Activated B cell treated with CpG ODN at 0.5 μM for 24 hours (primary cell): ENCODE measurements around the gene PTPN9. TPM values are rescaled to one million over a fixed set of nuclear protein-coding genes. Genes with fewer than 3 reads are reported as not detected.

Experiments
- ATAC-seq: fragments of 200-7000 bp; cut with Tn5 transposase; one replicate; pipeline ENCODE4 v1.10.0; 2021; ENCODE audit warnings: low read depth, mild to moderate bottlenecking, moderate library complexity
- CTCF ChIA-PET: fragments of 350-600 bp; sonication (Branson Sonifier 250); formaldehyde crosslinking; loops from one replicate; lab custom pipeline; 2021; ENCODE audit warnings: antibody characterized with exemption; lab: Charles Lee
- POLR2A ChIA-PET: fragments of 350-600 bp; sonication (Branson Sonifier 250); formaldehyde crosslinking; loops from one replicate; lab custom pipeline; 2021; ENCODE audit warnings: antibody characterized with exemption; lab: Charles Lee
- DNase-seq: peaks from one replicate; pipeline ENCODE4 v3.0.0; 2022
- H3K27ac Mint-ChIP-seq: one replicate; pipeline ENCODE4 v1.8.0; 2020; ENCODE audit warnings: mixed read lengths
- H3K27me3 Mint-ChIP-seq: one replicate; pipeline ENCODE4 v1.8.0; 2021; ENCODE audit warnings: mixed read lengths
- H3K36me3 Mint-ChIP-seq: one replicate; pipeline ENCODE4 v1.8.0; 2021; ENCODE audit warnings: low read depth, mixed read lengths
- H3K4me1 Mint-ChIP-seq: one replicate; pipeline ENCODE4 v1.8.0; 2021; ENCODE audit warnings: mixed read lengths
- H3K4me3 Mint-ChIP-seq: one replicate; pipeline ENCODE4 v1.8.0; 2020; ENCODE audit warnings: mild to moderate bottlenecking, mixed read lengths
- H3K9me3 Mint-ChIP-seq: one replicate; pipeline ENCODE4 v1.8.0; 2020; ENCODE audit warnings: mixed read lengths
- intact Hi-C: fragments of 100-400 bp; cut with micrococcal nuclease; formaldehyde crosslinking; loops from one replicate; pipeline ENCODE4 v1.15.1; 2024
- total RNA-seq: library from RNA; stranded (reverse); gene quantifications from 2 replicates; pipeline ENCODE4 v1.2.3, GENCODE V29; 2022
- TF ChIP-seq, protein P1 (sequence below): fragments of 200-600 bp; IDR thresholded peaks from one replicate; pipeline ENCODE4 v1.8.0; 2022; ENCODE audit warnings: antibody characterized with exemption, mild to moderate bottlenecking

PTPN9 gene
- total RNA-seq, 1 donor from 2014 or later, result 19.2 TPM

DNA sequence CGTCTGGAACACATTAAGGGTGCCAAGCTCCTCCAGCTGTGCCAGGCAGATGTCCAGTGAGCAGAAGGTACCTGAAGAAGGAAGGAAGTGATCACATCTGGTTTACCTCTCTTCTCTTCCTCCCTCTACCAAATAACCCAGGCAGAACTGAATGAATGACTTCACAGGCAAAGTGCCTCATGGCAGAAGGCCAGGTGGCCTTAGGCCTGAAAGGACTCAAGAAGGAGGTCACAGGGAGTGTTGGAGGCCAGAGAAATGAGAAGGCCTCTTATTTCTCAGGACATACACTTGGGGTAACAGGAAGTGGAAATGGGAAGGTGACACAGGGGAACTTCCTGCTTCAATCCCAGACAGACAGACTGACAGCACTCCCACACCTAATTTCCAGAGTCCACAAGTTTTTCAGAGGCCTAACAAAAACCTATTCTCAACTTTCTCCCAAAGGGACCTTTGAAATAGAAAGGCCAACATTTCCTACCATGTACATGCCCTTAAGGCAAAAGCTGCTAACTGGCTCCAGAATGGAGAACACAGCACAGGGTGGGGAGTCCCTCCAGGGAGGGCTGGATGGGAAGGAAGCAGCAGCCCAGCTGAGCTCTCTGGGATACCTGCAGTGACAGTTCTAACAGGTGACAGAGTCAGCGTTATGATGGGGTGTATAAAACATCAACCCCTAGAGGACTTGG is 110.1 kb downstream of the PTPN9 start:
- CTCF ChIA-PET, result no interaction called here
- POLR2A ChIA-PET, result no interaction called here
- H3K4me1 Mint-ChIP-seq, result peaks cover 3% of the 10 kb centered on the region
- DNase-seq (no peak), ATAC-seq (no peak)
- TF ChIP-seq, protein P1, sequence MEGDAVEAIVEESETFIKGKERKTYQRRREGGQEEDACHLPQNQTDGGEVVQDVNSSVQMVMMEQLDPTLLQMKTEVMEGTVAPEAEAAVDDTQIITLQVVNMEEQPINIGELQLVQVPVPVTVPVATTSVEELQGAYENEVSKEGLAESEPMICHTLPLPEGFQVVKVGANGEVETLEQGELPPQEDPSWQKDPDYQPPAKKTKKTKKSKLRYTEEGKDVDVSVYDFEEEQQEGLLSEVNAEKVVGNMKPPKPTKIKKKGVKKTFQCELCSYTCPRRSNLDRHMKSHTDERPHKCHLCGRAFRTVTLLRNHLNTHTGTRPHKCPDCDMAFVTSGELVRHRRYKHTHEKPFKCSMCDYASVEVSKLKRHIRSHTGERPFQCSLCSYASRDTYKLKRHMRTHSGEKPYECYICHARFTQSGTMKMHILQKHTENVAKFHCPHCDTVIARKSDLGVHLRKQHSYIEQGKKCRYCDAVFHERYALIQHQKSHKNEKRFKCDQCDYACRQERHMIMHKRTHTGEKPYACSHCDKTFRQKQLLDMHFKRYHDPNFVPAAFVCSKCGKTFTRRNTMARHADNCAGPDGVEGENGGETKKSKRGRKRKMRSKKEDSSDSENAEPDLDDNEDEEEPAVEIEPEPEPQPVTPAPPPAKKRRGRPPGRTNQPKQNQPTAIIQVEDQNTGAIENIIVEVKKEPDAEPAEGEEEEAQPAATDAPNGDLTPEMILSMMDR, result no peak
- H3K27ac Mint-ChIP-seq, result no peak overlapping the region
- intact Hi-C loops, result no loop called here
- no peaks in the 10 kb centered on the region for H3K9me3 Mint-ChIP-seq
- no peak overlapping the region for H3K4me3 Mint-ChIP-seq
- H3K36me3 Mint-ChIP-seq, result peaks cover 61% of the 10 kb centered on the region
- H3K27me3 Mint-ChIP-seq, result no peaks in the 10 kb centered on the region

DNA sequence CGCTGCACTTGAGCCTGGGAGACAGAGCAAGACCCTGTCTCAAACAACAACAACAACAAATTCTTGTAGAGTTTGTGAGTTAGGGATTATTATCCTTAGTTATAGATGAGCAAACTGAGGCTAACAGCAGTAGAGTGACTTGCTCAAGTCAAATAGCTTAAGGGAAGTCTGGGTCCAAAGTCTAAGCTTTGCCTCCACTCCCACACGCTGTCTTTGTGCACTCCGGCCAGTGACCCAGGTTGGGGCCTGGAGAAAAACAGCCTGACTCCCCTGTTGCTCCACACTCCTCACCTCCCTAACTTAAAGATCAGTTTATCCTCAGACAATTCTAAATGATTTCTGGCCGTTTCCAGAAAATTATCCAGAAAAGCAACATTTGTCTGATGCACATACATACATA is 118.5 kb downstream of the PTPN9 start:
- H3K4me1 Mint-ChIP-seq, result peaks cover 6% of the 10 kb centered on the region
- H3K9me3 Mint-ChIP-seq, result no peaks in the 10 kb centered on the region
- H3K27me3 Mint-ChIP-seq, result no peaks in the 10 kb centered on the region
- intact Hi-C loops, result no loop called here
- no peak for ATAC-seq
- no peak overlapping the region for H3K4me3 Mint-ChIP-seq
- TF ChIP-seq, protein P1, result no peak
- DNase-seq, result no peak
- ChIA-PET POLR2A (interaction anchor here (0.6 to 1.1 kb wide), 2 partner anchors 93 to 124 kb away, joined by 3 to 7 read pairs; no protein-coding TSS in a partner anchor), CTCF (no interaction called here)
- no peaks in the 10 kb centered on the region for H3K36me3 Mint-ChIP-seq
- no peak overlapping the region for H3K27ac Mint-ChIP-seq

DNA sequence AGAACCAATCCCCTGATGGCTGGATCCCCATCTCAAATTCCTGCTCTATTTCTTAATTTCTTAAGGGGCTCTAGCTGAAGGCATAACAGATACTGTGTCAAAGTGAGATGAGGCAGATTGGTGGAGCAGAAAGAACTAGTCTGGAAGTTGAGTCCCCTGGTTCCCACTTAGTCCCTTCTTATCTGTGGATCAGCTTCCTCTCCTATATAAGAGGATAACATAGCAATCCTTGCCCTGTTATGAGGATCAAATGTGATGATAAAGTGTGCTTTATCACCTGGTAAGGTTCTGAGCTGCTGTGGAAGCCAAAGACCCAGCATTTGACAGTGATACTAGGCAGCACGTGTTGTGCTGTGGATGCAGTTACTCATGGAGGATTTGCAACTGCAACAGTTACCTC is 119.5 kb downstream of the PTPN9 start:
- POLR2A ChIA-PET, result no interaction called here
- Mint-ChIP-seq H3K27me3 (no peaks in the 10 kb centered on the region), H3K4me3 (no peak overlapping the region), H3K4me1 (peaks cover 6% of the 10 kb centered on the region), H3K36me3 (no peaks in the 10 kb centered on the region), H3K9me3 (no peaks in the 10 kb centered on the region), H3K27ac (no peak overlapping the region)
- ATAC-seq, result no peak
- CTCF ChIA-PET, result no interaction called here
- TF ChIP-seq, protein P1, result no peak
- DNase-seq, result no peak
- intact Hi-C loops, result loop anchor here (10.0 kb wide), 1 partner anchor 1825 kb away; the partner anchor contains the start of gene NPTN

DNA sequence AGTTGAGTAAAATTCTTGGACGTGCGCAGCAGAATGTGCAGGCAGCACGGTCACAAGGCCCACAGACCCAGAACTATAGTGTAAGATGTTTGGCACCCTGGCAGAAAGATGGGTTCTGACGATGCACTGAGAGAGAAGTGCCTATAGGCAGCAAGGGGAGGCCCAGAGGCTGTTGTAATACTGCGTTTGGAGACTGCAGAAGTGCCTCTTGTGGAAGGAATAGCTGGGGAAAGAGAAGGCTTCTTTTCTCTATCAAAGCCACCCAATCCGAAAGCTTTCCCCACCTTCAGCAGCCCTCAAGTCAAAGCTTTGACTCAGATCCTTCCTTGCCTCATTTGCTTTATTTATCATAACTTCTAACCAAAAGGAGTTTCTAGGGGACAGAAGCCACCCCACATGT is 122.4 kb downstream of the PTPN9 start:
- Mint-ChIP-seq H3K4me1 (peaks cover 25% of the 10 kb centered on the region), H3K4me3 (peak overlapping the region; percentile 92), H3K9me3 (no peaks in the 10 kb centered on the region), H3K36me3 (peaks cover 7% of the 10 kb centered on the region), H3K27ac (peak overlapping the region; percentile 92), H3K27me3 (no peaks in the 10 kb centered on the region)
- ChIA-PET POLR2A (interaction anchor here (1.0 to 6.8 kb wide), 5 partner anchors 15 to 466 kb away, joined by 3 to 115 read pairs (median 31); partner anchors contain the start of genes IMP3, PTPN9 and SNUPN), CTCF (no interaction called here)
- intact Hi-C loops, result loop anchor here (1.0 to 10.0 kb wide), 2 partner anchors 184 to 1822 kb away; partner anchors contain the start of genes IMP3 and NPTN
- TF ChIP-seq, protein P1, result no peak
- no peak for ATAC-seq
- DNase-seq, result no peak

DNA sequence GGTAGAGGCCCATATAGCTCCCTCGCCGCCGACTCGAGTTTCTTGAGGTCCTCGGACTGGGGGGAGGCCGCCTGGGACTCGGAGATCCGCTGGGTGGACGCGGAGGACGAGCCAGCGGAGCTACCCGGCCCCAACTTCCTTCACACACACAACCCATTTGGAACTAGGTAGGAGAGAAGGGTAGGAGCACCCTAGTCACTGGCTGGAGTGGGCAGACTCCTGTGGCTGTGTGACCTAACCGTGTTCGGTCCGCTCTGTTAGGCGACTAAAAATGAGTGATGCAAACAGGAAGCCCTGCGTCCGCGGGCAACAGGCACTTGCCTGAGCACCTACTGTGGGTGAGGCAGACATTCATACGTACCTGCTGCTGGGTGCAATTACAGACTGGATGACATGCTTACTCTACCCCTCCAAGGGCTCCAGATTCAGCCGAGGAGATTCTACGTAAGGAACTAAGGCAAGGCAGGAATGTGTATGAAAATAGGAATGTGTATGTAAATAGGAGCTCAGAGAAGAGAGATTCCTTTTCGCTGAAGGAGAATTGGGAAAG is 123.1 kb downstream of the PTPN9 start:
- no peaks in the 10 kb centered on the region for H3K9me3 Mint-ChIP-seq
- DNase-seq (no peak), ATAC-seq (no peak)
- peak overlapping the region; percentile 92 for H3K27ac Mint-ChIP-seq
- intact Hi-C loops, result loop anchor here (1.0 to 10.0 kb wide), 6 partner anchors 123 to 1821 kb away; partner anchors contain the start of genes IMP3, NPTN, PML and PTPN9
- H3K27me3 Mint-ChIP-seq, result no peaks in the 10 kb centered on the region
- peaks cover 8% of the 10 kb centered on the region for H3K36me3 Mint-ChIP-seq
- TF ChIP-seq, protein P1, result no peak
- peak overlapping the region; percentile 92 for H3K4me3 Mint-ChIP-seq
- ChIA-PET CTCF (interaction anchor here (1.1 to 3.0 kb wide), 2 partner anchors 53 to 89 kb away, joined by 4 to 13 read pairs; partner anchors contain the start of gene MAN2C1), POLR2A (interaction anchor here (0.6 to 6.8 kb wide), 17 partner anchors 9 to 915 kb away, joined by 3 to 115 read pairs (median 5); partner anchors contain the start of genes ARID3B, IMP3, MAN2C1 and NEIL1)
- H3K4me1 Mint-ChIP-seq, result peaks cover 25% of the 10 kb centered on the region
